Measurements from ENCODE around the gene OR10G7.

DNA sequence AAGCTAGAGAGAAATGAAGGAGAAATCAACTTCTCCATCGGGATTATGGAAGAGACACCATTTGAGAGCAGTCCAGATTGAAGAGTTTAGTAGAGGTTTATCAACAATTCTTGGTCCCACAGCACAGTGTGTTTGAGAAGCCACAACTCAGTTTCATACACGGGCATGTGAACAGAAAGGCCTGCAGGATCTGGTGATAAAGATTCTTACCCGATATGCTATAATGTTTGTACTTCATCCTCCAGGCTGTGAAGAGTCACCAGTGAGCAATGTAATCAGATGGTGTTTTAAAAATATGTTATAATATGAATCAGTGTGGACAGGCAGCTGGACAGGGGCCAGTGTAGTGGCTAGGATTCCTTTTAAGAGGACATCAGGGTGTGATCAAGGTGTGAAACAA lies 44.5 kb upstream of the OR10G7 start:
- no peak for TF ChIP-seq RBBP5 (conservative IDR thresholded peaks at IDR 0.05)
- no peak for TF ChIP-seq MEF2A (IDR thresholded peaks at IDR 0.05; ENCODE audit: insufficient read depth, low read depth, low read length)
- TF ChIP-seq, protein P1, sequence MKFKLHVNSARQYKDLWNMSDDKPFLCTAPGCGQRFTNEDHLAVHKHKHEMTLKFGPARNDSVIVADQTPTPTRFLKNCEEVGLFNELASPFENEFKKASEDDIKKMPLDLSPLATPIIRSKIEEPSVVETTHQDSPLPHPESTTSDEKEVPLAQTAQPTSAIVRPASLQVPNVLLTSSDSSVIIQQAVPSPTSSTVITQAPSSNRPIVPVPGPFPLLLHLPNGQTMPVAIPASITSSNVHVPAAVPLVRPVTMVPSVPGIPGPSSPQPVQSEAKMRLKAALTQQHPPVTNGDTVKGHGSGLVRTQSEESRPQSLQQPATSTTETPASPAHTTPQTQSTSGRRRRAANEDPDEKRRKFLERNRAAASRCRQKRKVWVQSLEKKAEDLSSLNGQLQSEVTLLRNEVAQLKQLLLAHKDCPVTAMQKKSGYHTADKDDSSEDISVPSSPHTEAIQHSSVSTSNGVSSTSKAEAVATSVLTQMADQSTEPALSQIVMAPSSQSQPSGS (IDR thresholded peaks at IDR 0.05; ENCODE audit: low read length) = no peak
- TF ChIP-seq, protein P2, sequence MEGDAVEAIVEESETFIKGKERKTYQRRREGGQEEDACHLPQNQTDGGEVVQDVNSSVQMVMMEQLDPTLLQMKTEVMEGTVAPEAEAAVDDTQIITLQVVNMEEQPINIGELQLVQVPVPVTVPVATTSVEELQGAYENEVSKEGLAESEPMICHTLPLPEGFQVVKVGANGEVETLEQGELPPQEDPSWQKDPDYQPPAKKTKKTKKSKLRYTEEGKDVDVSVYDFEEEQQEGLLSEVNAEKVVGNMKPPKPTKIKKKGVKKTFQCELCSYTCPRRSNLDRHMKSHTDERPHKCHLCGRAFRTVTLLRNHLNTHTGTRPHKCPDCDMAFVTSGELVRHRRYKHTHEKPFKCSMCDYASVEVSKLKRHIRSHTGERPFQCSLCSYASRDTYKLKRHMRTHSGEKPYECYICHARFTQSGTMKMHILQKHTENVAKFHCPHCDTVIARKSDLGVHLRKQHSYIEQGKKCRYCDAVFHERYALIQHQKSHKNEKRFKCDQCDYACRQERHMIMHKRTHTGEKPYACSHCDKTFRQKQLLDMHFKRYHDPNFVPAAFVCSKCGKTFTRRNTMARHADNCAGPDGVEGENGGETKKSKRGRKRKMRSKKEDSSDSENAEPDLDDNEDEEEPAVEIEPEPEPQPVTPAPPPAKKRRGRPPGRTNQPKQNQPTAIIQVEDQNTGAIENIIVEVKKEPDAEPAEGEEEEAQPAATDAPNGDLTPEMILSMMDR (IDR thresholded peaks at IDR 0.05 in 2 of 3, conservative IDR thresholded peaks at IDR 0.05 in 1 of 3; ENCODE audit: control insufficient read depth in 2 of 3, extremely low read depth in 1 of 3, insufficient read depth in 1 of 3, low read depth in 3 of 3, low read length in 3 of 3) = no peak
- no peak for TF ChIP-seq SRF (IDR thresholded peaks at IDR 0.05; ENCODE audit: low read depth in 2 of 2, low read length in 2 of 2)
- TF ChIP-seq POU2F2 (IDR thresholded peaks at IDR 0.05; ENCODE audit: borderline replicate concordance, low read depth, low read length) = no peak
- TF ChIP-seq EP300 (IDR thresholded peaks at IDR 0.05; ENCODE audit: borderline replicate concordance in 1 of 2, control insufficient read depth in 1 of 2, low read depth in 2 of 2, low read length in 2 of 2) = no peak
- TF ChIP-seq, protein P3, sequence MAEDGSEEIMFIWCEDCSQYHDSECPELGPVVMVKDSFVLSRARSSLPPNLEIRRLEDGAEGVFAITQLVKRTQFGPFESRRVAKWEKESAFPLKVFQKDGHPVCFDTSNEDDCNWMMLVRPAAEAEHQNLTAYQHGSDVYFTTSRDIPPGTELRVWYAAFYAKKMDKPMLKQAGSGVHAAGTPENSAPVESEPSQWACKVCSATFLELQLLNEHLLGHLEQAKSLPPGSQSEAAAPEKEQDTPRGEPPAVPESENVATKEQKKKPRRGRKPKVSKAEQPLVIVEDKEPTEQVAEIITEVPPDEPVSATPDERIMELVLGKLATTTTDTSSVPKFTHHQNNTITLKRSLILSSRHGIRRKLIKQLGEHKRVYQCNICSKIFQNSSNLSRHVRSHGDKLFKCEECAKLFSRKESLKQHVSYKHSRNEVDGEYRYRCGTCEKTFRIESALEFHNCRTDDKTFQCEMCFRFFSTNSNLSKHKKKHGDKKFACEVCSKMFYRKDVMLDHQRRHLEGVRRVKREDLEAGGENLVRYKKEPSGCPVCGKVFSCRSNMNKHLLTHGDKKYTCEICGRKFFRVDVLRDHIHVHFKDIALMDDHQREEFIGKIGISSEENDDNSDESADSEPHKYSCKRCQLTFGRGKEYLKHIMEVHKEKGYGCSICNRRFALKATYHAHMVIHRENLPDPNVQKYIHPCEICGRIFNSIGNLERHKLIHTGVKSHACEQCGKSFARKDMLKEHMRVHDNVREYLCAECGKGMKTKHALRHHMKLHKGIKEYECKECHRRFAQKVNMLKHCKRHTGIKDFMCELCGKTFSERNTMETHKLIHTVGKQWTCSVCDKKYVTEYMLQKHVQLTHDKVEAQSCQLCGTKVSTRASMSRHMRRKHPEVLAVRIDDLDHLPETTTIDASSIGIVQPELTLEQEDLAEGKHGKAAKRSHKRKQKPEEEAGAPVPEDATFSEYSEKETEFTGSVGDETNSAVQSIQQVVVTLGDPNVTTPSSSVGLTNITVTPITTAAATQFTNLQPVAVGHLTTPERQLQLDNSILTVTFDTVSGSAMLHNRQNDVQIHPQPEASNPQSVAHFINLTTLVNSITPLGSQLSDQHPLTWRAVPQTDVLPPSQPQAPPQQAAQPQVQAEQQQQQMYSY (CRISPR knock-in tag; IDR thresholded peaks at IDR 0.05) = no peak
- no peak for TF ChIP-seq SIX5 (IDR thresholded peaks at IDR 0.05; ENCODE audit: low read depth, low read length, severe bottlenecking)
- TF ChIP-seq, protein P4, sequence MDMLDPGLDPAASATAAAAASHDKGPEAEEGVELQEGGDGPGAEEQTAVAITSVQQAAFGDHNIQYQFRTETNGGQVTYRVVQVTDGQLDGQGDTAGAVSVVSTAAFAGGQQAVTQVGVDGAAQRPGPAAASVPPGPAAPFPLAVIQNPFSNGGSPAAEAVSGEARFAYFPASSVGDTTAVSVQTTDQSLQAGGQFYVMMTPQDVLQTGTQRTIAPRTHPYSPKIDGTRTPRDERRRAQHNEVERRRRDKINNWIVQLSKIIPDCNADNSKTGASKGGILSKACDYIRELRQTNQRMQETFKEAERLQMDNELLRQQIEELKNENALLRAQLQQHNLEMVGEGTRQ (IDR thresholded peaks at IDR 0.05; ENCODE audit: borderline replicate concordance, low read depth, low read length) = no peak
- TF ChIP-seq, protein P5, sequence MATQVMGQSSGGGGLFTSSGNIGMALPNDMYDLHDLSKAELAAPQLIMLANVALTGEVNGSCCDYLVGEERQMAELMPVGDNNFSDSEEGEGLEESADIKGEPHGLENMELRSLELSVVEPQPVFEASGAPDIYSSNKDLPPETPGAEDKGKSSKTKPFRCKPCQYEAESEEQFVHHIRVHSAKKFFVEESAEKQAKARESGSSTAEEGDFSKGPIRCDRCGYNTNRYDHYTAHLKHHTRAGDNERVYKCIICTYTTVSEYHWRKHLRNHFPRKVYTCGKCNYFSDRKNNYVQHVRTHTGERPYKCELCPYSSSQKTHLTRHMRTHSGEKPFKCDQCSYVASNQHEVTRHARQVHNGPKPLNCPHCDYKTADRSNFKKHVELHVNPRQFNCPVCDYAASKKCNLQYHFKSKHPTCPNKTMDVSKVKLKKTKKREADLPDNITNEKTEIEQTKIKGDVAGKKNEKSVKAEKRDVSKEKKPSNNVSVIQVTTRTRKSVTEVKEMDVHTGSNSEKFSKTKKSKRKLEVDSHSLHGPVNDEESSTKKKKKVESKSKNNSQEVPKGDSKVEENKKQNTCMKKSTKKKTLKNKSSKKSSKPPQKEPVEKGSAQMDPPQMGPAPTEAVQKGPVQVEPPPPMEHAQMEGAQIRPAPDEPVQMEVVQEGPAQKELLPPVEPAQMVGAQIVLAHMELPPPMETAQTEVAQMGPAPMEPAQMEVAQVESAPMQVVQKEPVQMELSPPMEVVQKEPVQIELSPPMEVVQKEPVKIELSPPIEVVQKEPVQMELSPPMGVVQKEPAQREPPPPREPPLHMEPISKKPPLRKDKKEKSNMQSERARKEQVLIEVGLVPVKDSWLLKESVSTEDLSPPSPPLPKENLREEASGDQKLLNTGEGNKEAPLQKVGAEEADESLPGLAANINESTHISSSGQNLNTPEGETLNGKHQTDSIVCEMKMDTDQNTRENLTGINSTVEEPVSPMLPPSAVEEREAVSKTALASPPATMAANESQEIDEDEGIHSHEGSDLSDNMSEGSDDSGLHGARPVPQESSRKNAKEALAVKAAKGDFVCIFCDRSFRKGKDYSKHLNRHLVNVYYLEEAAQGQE (IDR thresholded peaks at IDR 0.05; ENCODE audit: low read depth, low read length) = no peak
- TF ChIP-seq, protein P6, sequence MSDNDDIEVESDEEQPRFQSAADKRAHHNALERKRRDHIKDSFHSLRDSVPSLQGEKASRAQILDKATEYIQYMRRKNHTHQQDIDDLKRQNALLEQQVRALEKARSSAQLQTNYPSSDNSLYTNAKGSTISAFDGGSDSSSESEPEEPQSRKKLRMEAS (IDR thresholded peaks at IDR 0.05; ENCODE audit: low read depth, low read length) = no peak
- no peak for TF ChIP-seq NFYB (IDR thresholded peaks at IDR 0.05; ENCODE audit: insufficient read depth, low read depth, low read length)
- no peak for TF ChIP-seq HDAC2 (IDR thresholded peaks at IDR 0.05)
